Panc1 (cell line): ENCODE data around the gene AIG1.

Source experiments
- CTCF ChIP-seq: fragments of 450-650 bp; IDR thresholded peaks from 2 replicates; pipeline ENCODE4 v1.5.1; 2017; ENCODE audit warnings: mild to moderate bottlenecking
- POLR2AphosphoS5 ChIP-seq: IDR thresholded peaks from 2 replicates; pipeline ENCODE4 v1.6.1; 2012; ENCODE audit warnings: mild to moderate bottlenecking, low read depth, low read length, moderate library complexity
- REST ChIP-seq, 2 experiments: IDR thresholded peaks; 2 replicates each; pipeline ENCODE4 v1.6.1; 2011 to 2012; ENCODE audit warnings: low read depth in 2 of 2, control low read depth in 1 of 2, low read length in 1 of 2, mild to moderate bottlenecking in 1 of 2, moderate library complexity in 1 of 2; ENCODE audit not compliant: insufficient read depth in 1 of 2
- SIN3A ChIP-seq: IDR thresholded peaks from 2 replicates; pipeline ENCODE4 v1.6.1; 2012; ENCODE audit warnings: low read depth, mild to moderate bottlenecking, low read length, moderate library complexity, borderline replicate concordance; ENCODE audit not compliant: insufficient read depth

- TF ChIP-seq CTCF (no peak), REST (IDR thresholded peaks at IDR 0.05; ENCODE audit: insufficient read depth in 1 of 2, low read depth in 2 of 2, low read length in 1 of 2) (no peak), SIN3A (no peak), POLR2AphosphoS5 (no peak)
Observed at GRCh38 chr6:143100429-143100828, 39.7 kb downstream of the AIG1 start.
